RCC 7860 (cell line): ENCODE measurements around the gene RASGRF1.
A peak's percentile ranks its signal among the peaks of the same experiment; 100 is the strongest.

Source experiments
- DNase-seq: peaks from one replicate; pipeline ENCODE4 v3.0.0-alpha.2; 2015; ENCODE audit warnings: low spot score
- FAIRE-seq: peaks from 2 replicates; lab custom pipeline; 2012; peaks lifted over from hg19 to GRCh38; lab: Jason Lieb, UNC

Gene RASGRF1

GRCh38 chr15:78922527-78922926 is 168.1 kb downstream of the RASGRF1 start:
- FAIRE-seq (no peak), DNase-seq (no peak)

GRCh38 chr15:78921940-78922339 is 168.6 kb downstream of the RASGRF1 start:
- DNase-seq (no peak), FAIRE-seq (no peak)

- DNase-seq (no peak), FAIRE-seq (no peak)
Measured at GRCh38 chr15:78921517-78921916, 169.1 kb downstream of the RASGRF1 start.

- no peak for DNase-seq
- FAIRE-seq = no peak
Measured at GRCh38 chr15:78917888-78918287, 172.7 kb downstream of the RASGRF1 start.

- DNase-seq (no peak), FAIRE-seq (no peak)
Measured at GRCh38 chr15:78916088-78916487, 174.5 kb downstream of the RASGRF1 start.

GRCh38 chr15:78915341-78916087 is 175.1 kb downstream of the RASGRF1 start:
- FAIRE-seq = no peak
- peak; percentile 36 for DNase-seq

GRCh38 chr15:78914027-78914764 is 176.4 kb downstream of the RASGRF1 start:
- no peak for FAIRE-seq
- no peak for DNase-seq

- FAIRE-seq (no peak), DNase-seq (no peak)
Measured at GRCh38 chr15:78913012-78913411, 177.6 kb downstream of the RASGRF1 start.

- DNase-seq (no peak), FAIRE-seq (no peak)
Measured at GRCh38 chr15:78912316-78912715, 178.3 kb downstream of the RASGRF1 start.

- no peak for DNase-seq
- FAIRE-seq = no peak
Measured at GRCh38 chr15:78910271-78910670, 180.3 kb downstream of the RASGRF1 start.
